ENCODE measurements around the gene RNASE4.

RNASE4 gene

DNA sequence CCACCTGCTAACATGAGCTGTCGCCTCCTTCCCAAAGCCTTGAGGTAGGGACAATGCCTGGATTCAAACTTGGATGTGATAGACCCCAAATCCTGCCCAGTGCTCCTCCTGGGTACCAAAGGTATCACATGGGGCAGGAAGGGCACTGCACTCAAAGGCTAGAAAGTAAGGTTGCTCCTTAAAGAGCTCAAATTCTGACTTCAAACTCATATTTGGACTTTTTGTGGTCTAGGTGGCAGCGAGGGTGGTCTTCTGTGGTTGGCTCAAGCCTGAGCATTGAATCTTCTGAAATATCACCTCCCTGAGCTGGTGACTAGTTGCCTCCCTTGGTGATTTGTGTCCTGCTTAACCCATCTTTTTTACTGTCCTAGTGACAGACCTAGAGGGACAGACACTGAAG lies 8.3 kb upstream of the RNASE4 start:
- no peak for TF ChIP-seq RAD21 (IDR thresholded peaks at IDR 0.05; ENCODE audit: low read depth)
- TF ChIP-seq TAF1 (IDR thresholded peaks at IDR 0.05; ENCODE audit: low read depth) = no peak
- no peak for TF ChIP-seq EP300 (IDR thresholded peaks at IDR 0.05; ENCODE audit: borderline replicate concordance)
- TF ChIP-seq NFIC (IDR thresholded peaks at IDR 0.05) = no peak
- TF ChIP-seq, protein P1, sequence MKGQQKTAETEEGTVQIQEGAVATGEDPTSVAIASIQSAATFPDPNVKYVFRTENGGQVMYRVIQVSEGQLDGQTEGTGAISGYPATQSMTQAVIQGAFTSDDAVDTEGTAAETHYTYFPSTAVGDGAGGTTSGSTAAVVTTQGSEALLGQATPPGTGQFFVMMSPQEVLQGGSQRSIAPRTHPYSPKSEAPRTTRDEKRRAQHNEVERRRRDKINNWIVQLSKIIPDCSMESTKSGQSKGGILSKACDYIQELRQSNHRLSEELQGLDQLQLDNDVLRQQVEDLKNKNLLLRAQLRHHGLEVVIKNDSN (IDR thresholded peaks at IDR 0.05) = no peak
- TF ChIP-seq FOXM1 (IDR thresholded peaks at IDR 0.05; ENCODE audit: borderline replicate concordance, low read depth) = no peak
- no peak for TF ChIP-seq CEBPB (IDR thresholded peaks at IDR 0.05)

DNA sequence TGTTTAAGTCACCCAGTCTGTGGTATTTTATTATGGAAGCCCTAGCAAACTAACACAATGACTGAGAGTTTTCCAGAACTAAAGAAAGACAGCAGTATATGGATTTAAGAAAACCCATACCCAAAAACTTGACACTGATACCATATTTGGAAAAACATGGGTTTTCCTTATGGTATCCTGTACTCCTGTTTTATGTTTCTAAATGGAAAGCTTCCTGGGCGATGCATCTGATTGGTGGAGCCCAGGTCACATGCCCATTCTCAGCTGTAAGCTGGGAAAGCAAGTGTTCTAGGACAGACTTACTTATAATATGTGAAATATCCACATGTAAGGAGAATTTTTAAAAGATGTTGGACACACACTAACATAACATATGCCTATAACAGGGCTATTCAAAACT lies 4.5 kb upstream of the RNASE4 start:
- TF ChIP-seq, protein P1 (IDR thresholded peaks at IDR 0.05) = peak; percentile 93
- TF ChIP-seq, protein P2, sequence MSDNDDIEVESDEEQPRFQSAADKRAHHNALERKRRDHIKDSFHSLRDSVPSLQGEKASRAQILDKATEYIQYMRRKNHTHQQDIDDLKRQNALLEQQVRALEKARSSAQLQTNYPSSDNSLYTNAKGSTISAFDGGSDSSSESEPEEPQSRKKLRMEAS (IDR thresholded peaks at IDR 0.05) = no peak

DNA sequence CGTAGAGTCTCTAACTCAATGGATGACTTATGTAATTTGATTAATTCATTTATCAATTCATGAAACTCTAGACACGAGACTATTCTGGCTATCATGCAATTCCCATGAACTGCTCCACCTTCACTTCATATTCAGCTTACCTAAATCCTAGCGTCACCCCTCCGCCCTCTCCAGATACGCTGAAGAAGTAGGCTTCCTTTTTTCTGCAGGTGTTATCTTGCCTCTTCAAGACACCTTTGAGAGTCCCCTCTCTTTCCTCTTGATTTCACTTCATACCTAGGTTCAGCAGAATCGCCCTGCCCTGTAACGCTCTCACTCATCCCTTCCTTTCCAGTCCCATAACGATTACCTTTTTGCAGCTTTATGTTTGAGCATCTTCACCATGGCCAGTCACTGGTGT lies 4.0 kb upstream of the RNASE4 start:
- TF ChIP-seq, protein P1 (IDR thresholded peaks at IDR 0.05) = no peak
- TF ChIP-seq, protein P2 (IDR thresholded peaks at IDR 0.05) = no peak
- TF ChIP-seq NFIC (IDR thresholded peaks at IDR 0.05) (no peak), RAD21 (IDR thresholded peaks at IDR 0.05; ENCODE audit: low read depth) (no peak), CREB1 (IDR thresholded peaks at IDR 0.05; ENCODE audit: low read depth) (no peak)
- TF ChIP-seq, protein P3, sequence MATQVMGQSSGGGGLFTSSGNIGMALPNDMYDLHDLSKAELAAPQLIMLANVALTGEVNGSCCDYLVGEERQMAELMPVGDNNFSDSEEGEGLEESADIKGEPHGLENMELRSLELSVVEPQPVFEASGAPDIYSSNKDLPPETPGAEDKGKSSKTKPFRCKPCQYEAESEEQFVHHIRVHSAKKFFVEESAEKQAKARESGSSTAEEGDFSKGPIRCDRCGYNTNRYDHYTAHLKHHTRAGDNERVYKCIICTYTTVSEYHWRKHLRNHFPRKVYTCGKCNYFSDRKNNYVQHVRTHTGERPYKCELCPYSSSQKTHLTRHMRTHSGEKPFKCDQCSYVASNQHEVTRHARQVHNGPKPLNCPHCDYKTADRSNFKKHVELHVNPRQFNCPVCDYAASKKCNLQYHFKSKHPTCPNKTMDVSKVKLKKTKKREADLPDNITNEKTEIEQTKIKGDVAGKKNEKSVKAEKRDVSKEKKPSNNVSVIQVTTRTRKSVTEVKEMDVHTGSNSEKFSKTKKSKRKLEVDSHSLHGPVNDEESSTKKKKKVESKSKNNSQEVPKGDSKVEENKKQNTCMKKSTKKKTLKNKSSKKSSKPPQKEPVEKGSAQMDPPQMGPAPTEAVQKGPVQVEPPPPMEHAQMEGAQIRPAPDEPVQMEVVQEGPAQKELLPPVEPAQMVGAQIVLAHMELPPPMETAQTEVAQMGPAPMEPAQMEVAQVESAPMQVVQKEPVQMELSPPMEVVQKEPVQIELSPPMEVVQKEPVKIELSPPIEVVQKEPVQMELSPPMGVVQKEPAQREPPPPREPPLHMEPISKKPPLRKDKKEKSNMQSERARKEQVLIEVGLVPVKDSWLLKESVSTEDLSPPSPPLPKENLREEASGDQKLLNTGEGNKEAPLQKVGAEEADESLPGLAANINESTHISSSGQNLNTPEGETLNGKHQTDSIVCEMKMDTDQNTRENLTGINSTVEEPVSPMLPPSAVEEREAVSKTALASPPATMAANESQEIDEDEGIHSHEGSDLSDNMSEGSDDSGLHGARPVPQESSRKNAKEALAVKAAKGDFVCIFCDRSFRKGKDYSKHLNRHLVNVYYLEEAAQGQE (IDR thresholded peaks at IDR 0.05; ENCODE audit: low read depth) = no peak

DNA sequence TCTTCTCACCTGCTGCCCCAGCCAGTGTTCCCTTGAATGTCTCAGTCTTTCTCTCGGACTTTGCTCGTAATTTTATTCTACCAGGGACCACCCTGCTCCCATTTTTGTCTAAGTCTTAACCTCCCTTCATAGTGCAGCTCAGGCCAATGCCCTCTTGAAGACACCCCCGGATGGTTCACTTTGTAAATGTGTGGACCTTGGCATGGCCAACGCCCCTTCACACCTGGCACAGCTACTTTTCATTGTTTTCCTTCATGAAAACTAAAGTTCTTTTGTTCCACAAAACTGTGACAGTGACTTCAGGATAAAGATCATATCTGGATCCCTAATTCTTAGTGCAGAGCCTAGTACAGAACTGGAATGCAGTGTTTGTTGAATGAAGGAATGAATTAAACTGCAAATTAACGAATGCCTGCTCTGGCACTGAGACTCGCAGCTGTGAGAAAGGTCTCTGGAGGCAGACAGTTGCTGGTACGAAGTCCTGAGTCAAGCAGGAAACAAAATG lies 3.5 kb upstream of the RNASE4 start:
- TF ChIP-seq ZBTB7A (IDR thresholded peaks at IDR 0.05; ENCODE audit: low read depth) (no peak), RAD21 (IDR thresholded peaks at IDR 0.05; ENCODE audit: low read depth) (no peak)
- TF ChIP-seq, protein P3 (IDR thresholded peaks at IDR 0.05; ENCODE audit: low read depth) = no peak
- TF ChIP-seq, protein P2 (IDR thresholded peaks at IDR 0.05) = 0 out of 2 replicates have a peak, but pooled peaks have one; percentile 12

DNA sequence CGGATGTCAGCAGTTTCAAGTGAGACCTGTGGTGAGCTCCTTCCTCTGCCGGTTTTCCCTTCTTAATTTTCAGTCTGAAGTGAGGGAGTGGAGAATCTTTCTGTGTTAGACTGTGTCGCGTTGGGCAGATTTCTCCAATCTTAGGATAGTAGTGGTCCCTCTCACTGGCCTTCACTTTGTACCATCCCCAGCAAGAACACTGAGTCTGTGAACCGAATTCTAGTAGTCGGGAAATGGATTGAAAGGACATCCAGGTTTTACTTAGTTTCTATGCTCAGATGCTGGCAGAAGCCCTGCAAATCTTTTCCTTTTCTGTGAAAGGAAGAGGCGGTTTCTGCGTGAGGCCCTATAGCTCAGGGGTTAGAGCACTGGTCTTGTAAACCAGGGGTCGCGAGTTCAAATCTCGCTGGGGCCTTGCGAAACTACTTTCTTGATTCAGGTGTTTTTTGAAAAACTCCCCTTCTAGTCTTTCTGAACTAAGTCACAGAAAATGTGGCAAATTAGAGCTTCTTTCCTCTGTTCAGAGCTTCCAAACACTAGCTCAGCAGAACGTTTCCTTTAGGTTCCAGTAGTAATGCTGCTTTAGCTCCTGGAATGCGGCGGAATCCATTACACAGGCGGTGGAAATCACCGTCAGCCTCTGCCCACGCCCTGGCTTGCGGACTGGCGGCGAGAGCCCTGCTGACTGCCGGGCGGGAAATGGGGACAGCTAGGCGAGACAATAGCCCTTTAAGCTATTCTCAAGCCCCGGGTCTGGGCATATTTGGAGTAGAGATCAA lies 2.8 kb upstream of the RNASE4 start:
- TF ChIP-seq EGR1 (IDR thresholded peaks at IDR 0.05) = 0 out of 2 replicates have a peak, but pooled peaks have one; percentile 46
- peak; percentile 53 for TF ChIP-seq CEBPB (IDR thresholded peaks at IDR 0.05)
- 0 out of 2 replicates have a peak, but pooled peaks have one; percentile 20 for TF ChIP-seq TAF1 (IDR thresholded peaks at IDR 0.05; ENCODE audit: low read depth)
- TF ChIP-seq TEAD4 (IDR thresholded peaks at IDR 0.05) = peak; percentile 74
- TF ChIP-seq, protein P1 (IDR thresholded peaks at IDR 0.05) = no peak
- TF ChIP-seq TCF12 (IDR thresholded peaks at IDR 0.05; ENCODE audit: low read depth) = no peak

DNA sequence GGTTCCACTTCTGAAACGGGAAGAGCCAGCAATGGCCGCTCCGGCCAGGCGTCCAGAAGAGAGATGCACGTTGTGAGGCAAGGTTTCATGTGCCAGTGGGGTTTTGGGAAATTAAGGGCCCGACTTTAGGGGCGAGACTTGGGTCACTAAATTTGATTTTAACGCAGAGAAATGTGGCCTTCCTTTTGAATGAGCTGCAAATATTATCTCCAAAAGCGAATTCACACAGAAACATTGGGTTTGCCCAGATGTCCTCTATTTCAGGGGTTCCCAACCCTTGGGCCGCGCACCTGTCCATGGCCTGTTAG lies 2.3 kb upstream of the RNASE4 start:
- TF ChIP-seq FOXM1 (IDR thresholded peaks at IDR 0.05; ENCODE audit: borderline replicate concordance, low read depth) (no peak), TEAD4 (IDR thresholded peaks at IDR 0.05) (no peak), YY1 (IDR thresholded peaks at IDR 0.05; ENCODE audit: low read depth) (peak; percentile 65; the same call in 1 of the 2 replicates)
- TF ChIP-seq, protein P2 (IDR thresholded peaks at IDR 0.05) = no peak

Data from Ishikawa (cell line).